Activated CD4-positive, alpha-beta memory T cell treated with anti-CD3 and anti-CD28 coated beads for 36 hours (primary cell): ENCODE measurements around the gene GRID2IP. TPM values are rescaled to one million over a fixed set of nuclear protein-coding genes. Genes with fewer than 3 reads are reported as not detected.

ENCODE experiments used
- CTCF ChIA-PET: fragments of 350-600 bp; sonication (Branson Sonifier 250); formaldehyde crosslinking; loops from one replicate; lab custom pipeline; 2021; ENCODE audit warnings: antibody characterized with exemption, inconsistent platforms; lab: Charles Lee
- POLR2A ChIA-PET: fragments of 350-600 bp; sonication (Branson Sonifier 250); formaldehyde crosslinking; loops from one replicate; lab custom pipeline; 2021; ENCODE audit warnings: antibody characterized with exemption; lab: Charles Lee
- DNase-seq: peaks from one replicate; pipeline ENCODE4 v3.0.0-alpha.2; 2020
- H3K27ac Mint-ChIP-seq: one replicate; pipeline ENCODE4 v1.8.0; 2021; ENCODE audit warnings: mixed read lengths
- H3K27me3 Mint-ChIP-seq: one replicate; pipeline ENCODE4 v1.8.0; 2021; ENCODE audit warnings: mixed read lengths
- H3K36me3 Mint-ChIP-seq: one replicate; pipeline ENCODE4 v1.8.0; 2021; ENCODE audit warnings: mixed read lengths
- H3K4me1 Mint-ChIP-seq: one replicate; pipeline ENCODE4 v1.8.0; 2021; ENCODE audit warnings: low read depth, mixed read lengths
- H3K4me3 Mint-ChIP-seq: one replicate; pipeline ENCODE4 v1.8.0; 2021; ENCODE audit warnings: mild to moderate bottlenecking, mixed read lengths
- H3K9me3 Mint-ChIP-seq: one replicate; pipeline ENCODE4 v1.8.0; 2021; ENCODE audit warnings: mixed read lengths
- intact Hi-C: fragments of 100-400 bp; cut with micrococcal nuclease; formaldehyde crosslinking; loops from one replicate; pipeline ENCODE4 v1.15.1; 2023
- total RNA-seq, 2 experiments: library from RNA; stranded (reverse); gene quantifications; one replicate each; pipeline ENCODE4 v1.2.3, GENCODE V29; 2021

GRID2IP gene
- total RNA-seq, 2 experiments from 2014 or later = 0.19 to 0.21 TPM

- no peaks in the 10 kb centered on the region for H3K4me1 Mint-ChIP-seq
- CTCF ChIA-PET = no interaction called here
- no peaks in the 10 kb centered on the region for H3K27me3 Mint-ChIP-seq
- no peaks in the 10 kb centered on the region for H3K36me3 Mint-ChIP-seq
- H3K27ac Mint-ChIP-seq = no peak overlapping the region
- POLR2A ChIA-PET = interaction anchor here (0.6 kb wide), 1 partner anchor 9 kb away, joined by 3 read pairs; no protein-coding TSS in a partner anchor
- no peak for DNase-seq
- intact Hi-C loops = no loop called here
- no peaks in the 10 kb centered on the region for H3K9me3 Mint-ChIP-seq
- H3K4me3 Mint-ChIP-seq = no peak overlapping the region
Observed at GRCh38 chr7:6510476-6511133, 40.7 kb downstream of the GRID2IP start.

DNA sequence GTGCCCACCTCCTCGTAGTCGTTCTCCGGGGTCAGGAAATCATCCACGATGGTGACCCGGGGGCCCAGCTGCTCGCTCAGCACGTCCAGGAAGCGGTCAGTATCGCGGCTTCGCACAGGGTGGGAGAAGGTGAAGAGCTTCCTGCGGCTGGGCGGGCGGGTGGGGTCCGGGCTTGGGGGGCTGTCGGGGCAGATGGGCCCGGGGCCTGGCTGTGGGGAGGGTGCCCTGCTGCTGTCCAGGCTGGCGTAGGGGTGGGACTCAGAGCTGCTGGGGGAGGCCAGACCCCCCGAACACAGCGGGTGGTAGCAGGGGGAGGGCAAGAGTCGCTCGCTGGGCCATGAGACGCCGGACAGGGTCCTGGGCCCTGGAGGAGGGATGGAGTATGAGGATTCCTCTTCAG lies 42.3 kb downstream of the GRID2IP start:
- intact Hi-C loops = no loop called here
- Mint-ChIP-seq H3K9me3 (no peaks in the 10 kb centered on the region), H3K4me1 (peaks cover 4% of the 10 kb centered on the region), H3K27me3 (no peaks in the 10 kb centered on the region), H3K36me3 (no peaks in the 10 kb centered on the region), H3K27ac (no peak overlapping the region), H3K4me3 (no peak overlapping the region)
- DNase-seq = no peak
- CTCF ChIA-PET = no interaction called here
- POLR2A ChIA-PET = no interaction called here

DNA sequence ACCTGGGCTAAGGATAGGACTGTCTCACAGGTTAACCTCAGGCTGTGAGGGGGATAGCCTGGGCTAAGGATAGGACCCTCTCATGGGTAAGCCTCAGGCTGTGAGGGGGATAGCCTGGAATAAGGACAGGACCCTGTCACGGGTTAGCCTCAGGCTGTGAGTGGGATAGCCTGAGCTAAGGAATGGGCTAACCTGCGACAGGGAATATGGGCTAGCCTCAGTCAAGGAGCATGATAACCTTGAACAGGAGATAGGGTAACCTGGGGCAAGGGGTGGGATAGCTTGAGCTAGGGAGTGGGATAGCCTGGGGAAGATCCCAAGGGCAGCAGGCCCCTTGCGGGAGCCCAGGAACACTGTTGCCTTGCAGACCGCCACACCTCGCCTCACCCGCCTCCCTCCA lies 42.7 kb downstream of the GRID2IP start:
- CTCF ChIA-PET = interaction anchor here (2.2 kb wide), 1 partner anchor 8 kb away, joined by 12 read pairs; no protein-coding TSS in a partner anchor

DNA sequence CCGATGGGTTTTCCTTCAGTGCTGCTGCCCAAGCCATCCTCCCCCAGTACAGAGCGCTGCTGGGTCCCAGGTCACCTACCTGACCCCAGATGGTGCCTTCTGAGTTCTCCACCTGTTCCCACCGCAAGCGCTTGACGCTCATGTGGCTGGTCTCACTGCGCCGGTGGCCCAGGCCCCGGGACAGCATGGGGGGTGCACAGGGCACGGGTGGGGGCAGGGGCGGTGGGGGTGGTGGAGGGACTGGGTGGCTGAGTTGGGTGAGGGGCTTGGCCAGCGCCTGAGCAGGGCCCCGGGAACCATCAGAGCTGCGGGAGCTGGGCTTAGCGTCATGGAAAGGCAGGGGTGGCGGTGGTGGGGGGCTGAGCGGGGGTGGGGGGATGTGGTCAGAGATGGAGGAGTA lies 43.4 kb downstream of the GRID2IP start:
- Mint-ChIP-seq H3K9me3 (no peaks in the 10 kb centered on the region), H3K36me3 (no peaks in the 10 kb centered on the region), H3K4me3 (no peak overlapping the region), H3K4me1 (peaks cover 4% of the 10 kb centered on the region), H3K27me3 (no peaks in the 10 kb centered on the region), H3K27ac (no peak overlapping the region)
- DNase-seq = no peak
- ChIA-PET POLR2A (no interaction called here), CTCF (interaction anchor here (2.2 kb wide), 1 partner anchor 8 kb away, joined by 12 read pairs; no protein-coding TSS in a partner anchor)
- intact Hi-C loops = no loop called here

More for the DNA sequence above, 42.7 kb downstream of the GRID2IP start:
- no peak overlapping the region for H3K27ac Mint-ChIP-seq
- no peaks in the 10 kb centered on the region for H3K27me3 Mint-ChIP-seq
- H3K9me3 Mint-ChIP-seq = no peaks in the 10 kb centered on the region
- intact Hi-C loops = no loop called here
- no peak for DNase-seq
- POLR2A ChIA-PET = no interaction called here
- no peak overlapping the region for H3K4me3 Mint-ChIP-seq
- no peaks in the 10 kb centered on the region for H3K36me3 Mint-ChIP-seq
- H3K4me1 Mint-ChIP-seq = peaks cover 4% of the 10 kb centered on the region

DNA sequence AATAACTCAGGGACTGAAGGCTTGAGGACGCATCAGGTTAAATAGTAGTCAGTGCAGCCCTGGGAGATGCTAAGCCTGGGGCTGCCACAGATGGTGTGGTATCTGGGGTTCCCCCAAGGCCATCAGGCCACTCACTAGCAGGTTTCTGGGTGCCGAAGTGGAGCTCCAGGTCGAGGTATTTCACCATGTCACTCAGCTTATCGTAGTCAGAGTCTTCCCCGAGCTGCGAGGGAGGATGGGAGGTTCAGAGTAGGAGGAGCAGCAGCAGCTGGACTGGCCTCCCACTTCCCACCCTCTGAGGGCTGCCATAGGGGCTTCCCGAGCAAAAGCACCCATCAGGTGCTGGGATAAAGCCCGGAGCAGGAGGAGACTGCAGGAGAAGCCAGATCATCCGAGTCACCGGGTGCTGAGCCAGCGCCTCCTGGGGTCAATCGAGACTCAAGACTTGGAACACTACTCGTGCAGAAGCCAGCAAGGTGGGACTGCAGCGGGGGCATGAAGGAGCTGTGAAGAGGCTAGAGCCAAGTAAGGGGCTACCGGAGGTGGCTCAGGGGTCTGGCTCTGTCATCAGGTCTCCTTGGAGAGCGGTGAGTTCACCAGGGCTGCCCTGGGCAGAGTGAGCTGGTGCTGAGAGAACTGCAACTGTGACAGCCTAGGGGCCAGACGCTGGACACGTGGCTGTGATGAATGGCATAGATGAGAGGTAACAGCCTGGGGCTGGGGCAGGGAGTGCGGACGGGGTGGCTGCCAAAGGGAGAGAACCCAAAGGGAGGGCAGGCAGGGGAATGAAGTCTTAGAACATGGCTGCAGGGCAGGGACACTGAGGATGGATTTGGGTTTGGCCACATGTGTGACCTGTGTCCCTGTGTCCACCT lies 45.3 kb downstream of the GRID2IP start:
- Mint-ChIP-seq H3K27ac (no peak overlapping the region), H3K27me3 (no peaks in the 10 kb centered on the region), H3K4me1 (peaks cover 4% of the 10 kb centered on the region), H3K4me3 (no peak overlapping the region), H3K36me3 (no peaks in the 10 kb centered on the region), H3K9me3 (no peaks in the 10 kb centered on the region)
- CTCF ChIA-PET = interaction anchor here (0.6 to 1.0 kb wide), 3 partner anchors 11 to 678 kb away, joined by 3 read pairs; no protein-coding TSS in a partner anchor
- POLR2A ChIA-PET = no interaction called here
- intact Hi-C loops = no loop called here
- DNase-seq = no peak

GRCh38 chr7:6504996-6505395 lies 46.3 kb downstream of the GRID2IP start:
- CTCF ChIA-PET = interaction anchor here (0.6 to 1.0 kb wide), 3 partner anchors 12 to 677 kb away, joined by 3 read pairs; no protein-coding TSS in a partner anchor
- no peaks in the 10 kb centered on the region for H3K9me3 Mint-ChIP-seq
- intact Hi-C loops = no loop called here
- H3K27me3 Mint-ChIP-seq = no peaks in the 10 kb centered on the region
- H3K4me1 Mint-ChIP-seq = peaks cover 4% of the 10 kb centered on the region
- POLR2A ChIA-PET = no interaction called here
- peak overlapping the region; percentile 88 for H3K4me3 Mint-ChIP-seq
- H3K27ac Mint-ChIP-seq = no peak overlapping the region
- no peaks in the 10 kb centered on the region for H3K36me3 Mint-ChIP-seq
- DNase-seq = no peak

DNA sequence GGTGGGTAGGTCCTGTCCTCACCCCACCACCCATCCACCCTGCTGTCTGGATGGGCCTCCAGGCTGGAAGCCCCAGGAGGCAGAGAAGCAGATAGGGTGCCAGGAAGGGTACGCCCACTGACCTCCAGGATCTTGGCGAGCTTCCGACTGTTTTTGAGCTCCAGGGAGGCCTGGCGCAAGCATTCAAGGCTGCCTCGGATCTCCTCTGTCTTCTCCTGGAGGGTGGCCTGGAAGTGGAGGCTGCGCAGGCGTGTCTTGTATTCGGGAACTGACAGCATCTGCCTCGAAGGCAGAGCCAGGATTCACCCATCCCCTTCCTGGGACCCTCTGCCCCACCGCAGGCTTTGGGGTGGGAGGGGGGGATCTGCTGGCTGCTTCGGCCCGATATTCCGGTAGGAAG lies 48.4 kb downstream of the GRID2IP start:
- DNase-seq = no peak
- Mint-ChIP-seq H3K36me3 (no peaks in the 10 kb centered on the region), H3K27ac (no peak overlapping the region), H3K27me3 (no peaks in the 10 kb centered on the region), H3K9me3 (no peaks in the 10 kb centered on the region), H3K4me1 (peaks cover 4% of the 10 kb centered on the region), H3K4me3 (no peak overlapping the region)
- intact Hi-C loops = no loop called here
- ChIA-PET POLR2A (no interaction called here), CTCF (no interaction called here)

GRCh38 chr7:6501586-6502564 lies 49.4 kb downstream of the GRID2IP start:
- intact Hi-C loops = no loop called here
- Mint-ChIP-seq H3K9me3 (no peaks in the 10 kb centered on the region), H3K4me3 (no peak overlapping the region), H3K27me3 (no peaks in the 10 kb centered on the region), H3K36me3 (no peaks in the 10 kb centered on the region), H3K4me1 (peaks cover 4% of the 10 kb centered on the region), H3K27ac (no peak overlapping the region)
- no peak for DNase-seq
- ChIA-PET CTCF (interaction anchor here (0.6 kb wide), 1 partner anchor 20 kb away, joined by 3 read pairs; no protein-coding TSS in a partner anchor), POLR2A (no interaction called here)

DNA sequence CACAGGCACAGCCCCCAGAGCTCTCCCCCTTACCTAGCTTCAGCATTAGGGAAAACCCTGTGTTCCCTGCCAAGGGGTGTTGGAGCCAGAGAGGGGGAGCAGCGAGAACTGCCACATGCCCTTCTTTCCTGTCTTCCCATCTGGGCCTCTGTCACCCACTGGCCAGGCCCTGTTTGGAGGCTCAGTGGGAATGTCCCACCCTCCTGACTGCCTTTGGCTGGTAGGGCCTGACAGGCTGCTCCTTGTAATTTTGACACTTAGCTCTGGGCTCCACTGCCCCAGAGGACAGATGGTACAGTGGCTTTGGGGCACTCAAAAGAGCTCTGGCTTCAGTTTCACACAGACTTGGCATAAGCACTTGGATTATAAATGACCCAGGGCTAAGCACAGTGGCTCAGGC lies 50.6 kb downstream of the GRID2IP start:
- intact Hi-C loops = no loop called here
- Mint-ChIP-seq H3K9me3 (no peaks in the 10 kb centered on the region), H3K27ac (no peak overlapping the region), H3K4me1 (peaks cover 4% of the 10 kb centered on the region), H3K4me3 (no peak overlapping the region), H3K36me3 (no peaks in the 10 kb centered on the region), H3K27me3 (no peaks in the 10 kb centered on the region)
- ChIA-PET CTCF (no interaction called here), POLR2A (no interaction called here)
- no peak for DNase-seq

DNA sequence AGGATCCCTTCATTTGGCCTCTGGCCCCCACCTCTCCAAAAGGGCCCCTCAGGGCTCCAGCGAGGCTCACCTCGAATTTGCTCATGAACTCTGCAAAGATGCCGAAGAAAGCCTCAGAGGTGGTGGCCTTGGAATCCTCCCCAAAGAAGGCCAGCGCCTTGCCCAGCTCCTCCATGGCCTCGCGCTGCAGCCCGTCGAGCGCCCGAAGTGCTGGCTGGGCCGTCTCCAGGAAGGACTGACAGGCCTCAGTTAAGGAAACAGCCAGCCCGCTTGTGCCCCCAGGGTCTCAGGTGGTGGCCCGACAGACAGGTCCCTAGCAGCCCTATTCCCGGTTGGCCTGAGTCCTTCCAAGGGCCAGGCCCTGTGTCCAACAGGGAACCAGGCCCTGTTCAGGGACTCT lies 53.3 kb downstream of the GRID2IP start:
- H3K9me3 Mint-ChIP-seq = no peaks in the 10 kb centered on the region
- no peak overlapping the region for H3K4me3 Mint-ChIP-seq
- POLR2A ChIA-PET = no interaction called here
- no peak for DNase-seq
- intact Hi-C loops = no loop called here
- no peaks in the 10 kb centered on the region for H3K36me3 Mint-ChIP-seq
- H3K27me3 Mint-ChIP-seq = no peaks in the 10 kb centered on the region
- CTCF ChIA-PET = no interaction called here
- H3K27ac Mint-ChIP-seq = no peak overlapping the region
- H3K4me1 Mint-ChIP-seq = no peaks in the 10 kb centered on the region

DNA sequence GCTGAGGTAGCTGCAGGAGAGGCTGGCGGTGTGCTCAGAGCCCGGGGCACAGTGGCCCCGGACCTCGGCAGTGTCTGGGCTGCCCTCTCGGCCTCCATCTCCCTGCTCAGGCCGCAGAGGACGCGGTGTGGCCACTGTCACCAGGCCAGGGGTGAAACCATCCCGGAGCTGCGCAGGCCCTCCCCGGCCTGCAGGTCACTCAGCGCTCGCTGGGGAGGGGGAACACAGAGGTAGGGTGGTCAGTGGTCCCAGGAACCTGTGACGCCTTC lies 53.7 kb downstream of the GRID2IP start:
- Mint-ChIP-seq H3K36me3 (no peaks in the 10 kb centered on the region), H3K4me3 (no peak overlapping the region), H3K27me3 (no peaks in the 10 kb centered on the region), H3K4me1 (no peaks in the 10 kb centered on the region), H3K9me3 (no peaks in the 10 kb centered on the region), H3K27ac (no peak overlapping the region)
- CTCF ChIA-PET = no interaction called here
- no peak for DNase-seq
- POLR2A ChIA-PET = no interaction called here
- intact Hi-C loops = no loop called here
